Trophoblast cell (in vitro differentiated cells and primary cell): Measurements from ENCODE around the gene LCOR. TPM values are rescaled to one million over a fixed set of nuclear protein-coding genes. Genes with fewer than 3 reads are reported as not detected.

Experiments used
- DNase-seq, 2 donors: peaks; one replicate each; pipeline ENCODE4 v3.0.0-alpha.2; 2016
- H2AFZ ChIP-seq: 2 replicates; pipeline ENCODE4 v1.6.1; 2013; ENCODE audit warnings: low read length, moderate library complexity, mild to moderate bottlenecking; ENCODE audit not compliant: insufficient read depth, poor library complexity
- H2AK5ac ChIP-seq: 2 replicates; pipeline ENCODE4 v1.6.1; 2013; ENCODE audit warnings: mild to moderate bottlenecking, low read length
- H2BK120ac ChIP-seq: 2 replicates; pipeline ENCODE4 v1.6.1; 2013; ENCODE audit warnings: low read length, mild to moderate bottlenecking, moderate library complexity; ENCODE audit not compliant: insufficient read depth, poor library complexity
- H2BK12ac ChIP-seq: 2 replicates; pipeline ENCODE4 v1.6.1; 2013; ENCODE audit warnings: mild to moderate bottlenecking, low read length, moderate library complexity
- H2BK5ac ChIP-seq: 2 replicates; pipeline ENCODE4 v1.6.1; 2013; ENCODE audit warnings: low read length, low read depth, moderate library complexity, mild to moderate bottlenecking; ENCODE audit not compliant: poor library complexity
- H3K14ac ChIP-seq: 2 replicates; pipeline ENCODE4 v1.6.1; 2013; ENCODE audit warnings: mild to moderate bottlenecking, low read length
- H3K18ac ChIP-seq: 2 replicates; pipeline ENCODE4 v1.6.1; 2013; ENCODE audit warnings: mild to moderate bottlenecking, low read length
- H3K23ac ChIP-seq: 2 replicates; pipeline ENCODE4 v1.6.1; 2013; ENCODE audit warnings: low read length
- H3K27ac ChIP-seq: 2 replicates; pipeline ENCODE4 v1.5.1; 2013; ENCODE audit warnings: low read depth, mild to moderate bottlenecking, inconsistent platforms, low read length, moderate library complexity
- H3K27me3 ChIP-seq: 2 replicates; pipeline ENCODE4 v1.6.1; 2013; ENCODE audit warnings: inconsistent platforms, mild to moderate bottlenecking, low read length, moderate library complexity; ENCODE audit not compliant: insufficient read depth
- H3K36me3 ChIP-seq, 2 experiments: 1 replicate in 1 of 2; 2 replicates in 1 of 2; pipeline ENCODE4 v1.6.1; 2013; ENCODE audit warnings: low read length in 2 of 2, mild to moderate bottlenecking in 2 of 2, moderate library complexity in 1 of 2; ENCODE audit not compliant: insufficient read depth in 2 of 2, control insufficient read depth in 1 of 2
- H3K4ac ChIP-seq: 2 replicates; pipeline ENCODE4 v1.6.1; 2013; ENCODE audit warnings: low read depth, mild to moderate bottlenecking, low read length, moderate library complexity
- H3K4me1 ChIP-seq, 2 experiments: 1 replicate in 1 of 2; 2 replicates in 1 of 2; pipeline ENCODE4 v1.6.1; 2013; ENCODE audit warnings: low read length in 2 of 2, mild to moderate bottlenecking in 2 of 2, moderate library complexity in 1 of 2; ENCODE audit not compliant: insufficient read depth in 2 of 2, control insufficient read depth in 1 of 2
- H3K4me2 ChIP-seq: 2 replicates; pipeline ENCODE4 v1.6.1; 2013; ENCODE audit warnings: inconsistent platforms, mild to moderate bottlenecking, low read length, moderate library complexity
- H3K4me3 ChIP-seq: 2 replicates; pipeline ENCODE4 v1.5.1; 2013; ENCODE audit warnings: mild to moderate bottlenecking, low read depth, low read length, inconsistent platforms
- H3K79me1 ChIP-seq: one replicate; pipeline ENCODE4 v1.6.1; 2013; ENCODE audit warnings: low read length
- H3K79me2 ChIP-seq: 2 replicates; pipeline ENCODE4 v1.6.1; 2013; ENCODE audit warnings: low read length, mild to moderate bottlenecking; ENCODE audit not compliant: control insufficient read depth, insufficient read depth, poor library complexity
- H3K9ac ChIP-seq: 2 replicates; pipeline ENCODE4 v1.6.1; 2013; ENCODE audit warnings: mild to moderate bottlenecking, low read length
- H3K9me3 ChIP-seq: 2 replicates; pipeline ENCODE4 v1.6.1; 2013; ENCODE audit warnings: low read depth, mild to moderate bottlenecking, control low read depth, inconsistent platforms, low read length; ENCODE audit not compliant: insufficient read depth
- H4K12ac ChIP-seq: 2 replicates; pipeline ENCODE4 v1.6.1; 2013; ENCODE audit warnings: low read depth, mild to moderate bottlenecking, low read length, moderate library complexity
- H4K8ac ChIP-seq: 2 replicates; pipeline ENCODE4 v1.6.1; 2013; ENCODE audit warnings: low read depth, mild to moderate bottlenecking, low read length, moderate library complexity
- H4K91ac ChIP-seq: one replicate; pipeline ENCODE4 v1.6.1; 2013; ENCODE audit warnings: low read depth, mild to moderate bottlenecking, low read length, moderate library complexity
- WGBS: extraction: QIAGEN DNeasy Blood & Tissue Kit; methylation state at CpG from one replicate; pipeline ENCODE4 v1.1.7; 2013; ENCODE audit warnings: missing lambda C conversion rate; ENCODE audit not compliant: insufficient read length, insufficient coverage; ENCODE audit errors: extremely low coverage; 5-methylcytosine and 5-hydroxymethylcytosine counted together
- polyA plus RNA-seq: library from polyadenylated mRNA; stranded (reverse); fragments of 200-250 nt; gene quantifications from 2 replicates; pipeline ENCODE4 v1.2.3, GENCODE V29; 2013

Gene LCOR
- polyA plus RNA-seq = 28.6 and 28.8 TPM in 2 replicates

- H3K18ac ChIP-seq = peak within 1 kb of the TSS; percentile 100
- peak within 1 kb of the TSS; percentile 100 for H3K4me3 ChIP-seq
- no peak within 1 kb of the TSS for H2AK5ac ChIP-seq
- peak within 1 kb of the TSS; percentile 98 for H4K12ac ChIP-seq
- no peak within 1 kb of the TSS for H3K23ac ChIP-seq
- peak within 1 kb of the TSS; percentile 40 for H2BK12ac ChIP-seq
- WGBS = no CpG with 5 or more reads among the region's 112 CpGs
- H3K27me3 ChIP-seq = no peaks in the 10 kb centered on the region
- H2AFZ ChIP-seq = peak within 1 kb of the TSS; percentile 93
- H3K79me2 ChIP-seq = peaks cover 13% of the 10 kb centered on the region
- peak within 1 kb of the TSS; percentile 99 for H4K91ac ChIP-seq
- peak within 1 kb of the TSS; percentile 98 for H3K27ac ChIP-seq
- no peaks in the 10 kb centered on the region for H3K9me3 ChIP-seq
- peak within 1 kb of the TSS; percentile 99 for H3K4me2 ChIP-seq
- no peaks in the 10 kb centered on the region for H3K36me3 ChIP-seq
- peak within 1 kb of the TSS; percentile 100 for H4K8ac ChIP-seq
- H2BK5ac ChIP-seq = peak within 1 kb of the TSS; percentile 98
- peak within 1 kb of the TSS; percentile 96 for H3K9ac ChIP-seq
- no peaks in the 10 kb centered on the region for H3K4me1 ChIP-seq
- H3K79me1 ChIP-seq = peaks cover 12% of the 10 kb centered on the region
- peak; percentile 81 to 90 for DNase-seq
- peak within 1 kb of the TSS; percentile 99 for H3K4ac ChIP-seq
- peak within 1 kb of the TSS; percentile 99 for H3K14ac ChIP-seq
- peak within 1 kb of the TSS; percentile 98 for H2BK120ac ChIP-seq
These were observed at the start of gene LCOR for GRCh38 chr10:96831867-96832720. TSS of gene LCOR (plus strand) at chr10:96832298. CDS start at chr10:96949058, 116,760 bp downstream.

GRCh38 chr10:96784253-96784652, 47.8 kb upstream of the LCOR start:
- H4K12ac ChIP-seq = no peak overlapping the region
- no peak overlapping the region for H3K4ac ChIP-seq
- no peak overlapping the region for H4K91ac ChIP-seq
- no peak overlapping the region for H3K27ac ChIP-seq
- no peaks in the 10 kb centered on the region for H3K79me2 ChIP-seq
- H3K18ac ChIP-seq = no peak overlapping the region
- no peak overlapping the region for H2AFZ ChIP-seq
- H3K79me1 ChIP-seq = no peaks in the 10 kb centered on the region
- H4K8ac ChIP-seq = no peak overlapping the region
- WGBS = no CpG with 5 or more reads among the region's 4 CpGs
- H2AK5ac ChIP-seq = no peak overlapping the region
- DNase-seq = no peak
- no peak overlapping the region for H2BK12ac ChIP-seq
- no peak overlapping the region for H3K4me2 ChIP-seq
- H3K4me3 ChIP-seq = no peak overlapping the region
- H3K9me3 ChIP-seq = peaks cover 4% of the 10 kb centered on the region
- H3K4me1 ChIP-seq = no peaks in the 10 kb centered on the region
- H3K23ac ChIP-seq = no peak overlapping the region
- H3K36me3 ChIP-seq = no peaks in the 10 kb centered on the region
- no peak overlapping the region for H3K14ac ChIP-seq
- no peaks in the 10 kb centered on the region for H3K27me3 ChIP-seq
- no peak overlapping the region for H3K9ac ChIP-seq
- H2BK5ac ChIP-seq = no peak overlapping the region
- no peak overlapping the region for H2BK120ac ChIP-seq

GRCh38 chr10:96789571-96790108, 42.5 kb upstream of the LCOR start:
- Histone ChIP-seq H3K4ac (no peak overlapping the region), H2BK12ac (no peak overlapping the region), H3K9me3 (peaks cover 2% of the 10 kb centered on the region), H3K27me3 (no peaks in the 10 kb centered on the region), H3K79me2 (no peaks in the 10 kb centered on the region), H3K4me2 (no peak overlapping the region), H3K18ac (no peak overlapping the region), H3K14ac (no peak overlapping the region), H4K8ac (no peak overlapping the region), H3K4me3 (no peak overlapping the region), H3K79me1 (no peaks in the 10 kb centered on the region), H4K12ac (no peak overlapping the region), H2AFZ (no peak overlapping the region), H4K91ac (no peak overlapping the region), H2BK5ac (no peak overlapping the region), H2AK5ac (no peak overlapping the region), H3K4me1 (no peaks in the 10 kb centered on the region), H3K23ac (no peak overlapping the region), H2BK120ac (no peak overlapping the region), H3K36me3 (no peaks in the 10 kb centered on the region), H3K9ac (no peak overlapping the region), H3K27ac (no peak overlapping the region)
- DNase-seq = peak in 1 of 2 donors; percentile 46
- WGBS = no CpG with 5 or more reads among the region's 4 CpGs

DNA sequence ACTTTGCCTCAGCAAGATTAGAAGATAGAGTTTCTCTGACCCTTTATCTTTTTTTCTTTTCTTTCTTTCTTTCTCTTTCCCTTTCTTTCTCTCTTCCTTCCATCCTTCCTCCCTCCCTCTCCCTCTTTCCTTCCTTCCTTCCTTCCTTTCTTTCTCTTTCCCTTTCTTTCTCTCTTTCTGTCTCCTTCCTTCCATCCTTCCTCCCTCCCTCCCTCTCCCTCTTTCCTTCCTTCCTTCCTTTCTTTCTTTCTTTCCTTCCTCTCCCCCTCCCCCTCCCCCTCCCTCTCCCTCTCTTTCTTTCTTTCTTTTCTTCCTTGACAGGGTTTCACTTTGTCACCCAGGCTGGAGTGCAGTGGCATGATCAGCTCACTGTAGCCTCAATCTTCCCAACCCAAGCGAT, 40.2 kb upstream of the LCOR start:
- Histone ChIP-seq H3K27me3 (no peaks in the 10 kb centered on the region), H3K79me2 (no peaks in the 10 kb centered on the region), H3K9ac (no peak overlapping the region), H3K4ac (no peak overlapping the region), H2BK120ac (no peak overlapping the region), H3K14ac (no peak overlapping the region), H3K27ac (no peak overlapping the region), H3K18ac (no peak overlapping the region), H3K79me1 (no peaks in the 10 kb centered on the region), H3K4me1 (no peaks in the 10 kb centered on the region), H3K4me3 (no peak overlapping the region), H2AK5ac (no peak overlapping the region), H2AFZ (no peak overlapping the region), H3K4me2 (no peak overlapping the region), H2BK12ac (no peak overlapping the region), H3K9me3 (peaks cover 2% of the 10 kb centered on the region), H3K23ac (no peak overlapping the region), H4K91ac (no peak overlapping the region), H4K8ac (no peak overlapping the region), H4K12ac (no peak overlapping the region), H2BK5ac (no peak overlapping the region), H3K36me3 (no peaks in the 10 kb centered on the region)
- DNase-seq = no peak
- WGBS = no CpG with 5 or more reads among the region's 1 CpG
